Osteocyte (in vitro differentiated cells): ENCODE data around the gene TLE2. TPM values are rescaled to one million over a fixed set of nuclear protein-coding genes. Genes with fewer than 3 reads are reported as not detected.
A peak's percentile ranks its signal among the peaks of the same experiment; 100 is the strongest.

Experiments used
- DNase-seq: peaks from one replicate; pipeline ENCODE4 v3.0.0; 2021; ENCODE audit warnings: mixed read lengths; ENCODE audit not compliant: unreplicated experiment; ENCODE audit errors: extremely low spot score
- H3K27ac Mint-ChIP-seq: one replicate; pipeline ENCODE4 v1.8.0; 2021; ENCODE audit warnings: mild to moderate bottlenecking, mixed read lengths; ENCODE audit not compliant: unreplicated experiment
- H3K27me3 Mint-ChIP-seq: one replicate; pipeline ENCODE4 v1.8.0; 2021; ENCODE audit warnings: mixed read lengths; ENCODE audit not compliant: unreplicated experiment
- H3K36me3 Mint-ChIP-seq: one replicate; pipeline ENCODE4 v1.8.0; 2021; ENCODE audit warnings: mixed read lengths; ENCODE audit not compliant: unreplicated experiment
- H3K4me1 Mint-ChIP-seq: one replicate; pipeline ENCODE4 v1.8.0; 2021; ENCODE audit warnings: mixed read lengths; ENCODE audit not compliant: unreplicated experiment
- H3K4me3 Mint-ChIP-seq: one replicate; pipeline ENCODE4 v1.8.0; 2021; ENCODE audit warnings: mild to moderate bottlenecking, moderate library complexity, mixed read lengths; ENCODE audit not compliant: unreplicated experiment
- H3K9me3 Mint-ChIP-seq: one replicate; pipeline ENCODE4 v1.8.0; 2021; ENCODE audit warnings: mixed read lengths; ENCODE audit not compliant: unreplicated experiment
- CTCF ChIP-seq: fragments of 200-600 bp; sonication (generic); IDR thresholded peaks from 2 replicates; pipeline ENCODE4 v1.5.0; 2021; ENCODE audit warnings: antibody characterized with exemption, mild to moderate bottlenecking, moderate library complexity
- total RNA-seq: library from RNA; stranded (reverse); gene quantifications from 2 replicates; pipeline ENCODE4 v1.2.1, GENCODE V29; 2021

The TLE2 gene
- total RNA-seq, 1 donor from 2014 or later = 13.2 TPM

- no peak overlapping the region for H3K4me3 Mint-ChIP-seq
- peaks cover 14% of the 10 kb centered on the region for H3K27me3 Mint-ChIP-seq
- no peak for DNase-seq
- no peak for TF ChIP-seq CTCF
- H3K9me3 Mint-ChIP-seq = no peaks in the 10 kb centered on the region
- no peak overlapping the region for H3K27ac Mint-ChIP-seq
- H3K36me3 Mint-ChIP-seq = no peaks in the 10 kb centered on the region
- H3K4me1 Mint-ChIP-seq = peaks cover 28% of the 10 kb centered on the region
Observed at GRCh38 chr19:2986951-2987524, 42.0 kb downstream of the TLE2 start.

- H3K27ac Mint-ChIP-seq = no peak overlapping the region
Observed at GRCh38 chr19:2984215-2984528, 44.9 kb downstream of the TLE2 start.

GRCh38 chr19:2983351-2984214 lies 45.5 kb downstream of the TLE2 start:
- Mint-ChIP-seq H3K9me3 (no peaks in the 10 kb centered on the region), H3K4me3 (peak overlapping the region; percentile 70), H3K36me3 (no peaks in the 10 kb centered on the region), H3K27me3 (peaks cover 16% of the 10 kb centered on the region), H3K27ac (peak overlapping the region; percentile 88), H3K4me1 (peaks cover 44% of the 10 kb centered on the region)
- no peak for DNase-seq
- TF ChIP-seq CTCF = no peak

More at GRCh38 chr19:2984215-2984528, 44.9 kb downstream of the TLE2 start:
- peaks cover 19% of the 10 kb centered on the region for H3K27me3 Mint-ChIP-seq
- no peak for TF ChIP-seq CTCF
- peak overlapping the region; percentile 70 for H3K4me3 Mint-ChIP-seq
- peaks cover 41% of the 10 kb centered on the region for H3K4me1 Mint-ChIP-seq
- H3K36me3 Mint-ChIP-seq = no peaks in the 10 kb centered on the region
- no peaks in the 10 kb centered on the region for H3K9me3 Mint-ChIP-seq
- no peak for DNase-seq

DNA sequence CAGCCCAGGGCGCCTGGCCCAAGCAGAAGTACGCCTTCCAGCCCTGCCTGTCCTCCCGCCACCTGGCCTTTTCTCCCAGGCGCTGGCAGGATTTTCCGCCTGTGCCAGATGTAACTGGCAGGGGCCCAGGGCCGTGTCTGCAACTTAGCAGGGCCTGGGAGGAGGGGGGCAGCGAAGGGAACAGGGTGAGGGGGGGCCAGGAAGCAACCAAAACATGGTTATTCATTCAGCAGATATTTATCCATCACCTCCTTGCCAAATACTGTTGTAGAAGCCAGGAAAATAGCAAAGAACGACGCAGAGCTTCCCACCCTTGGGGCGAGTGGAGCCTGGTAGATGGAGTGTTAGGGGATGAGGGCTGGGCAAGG lies 46.1 kb downstream of the TLE2 start:
- H3K27ac Mint-ChIP-seq = peak overlapping the region; percentile 88
- TF ChIP-seq CTCF = no peak
- H3K4me3 Mint-ChIP-seq = peak overlapping the region; percentile 56
- peak; percentile 93 for DNase-seq
- H3K27me3 Mint-ChIP-seq = peaks cover 15% of the 10 kb centered on the region
- no peaks in the 10 kb centered on the region for H3K36me3 Mint-ChIP-seq
- H3K9me3 Mint-ChIP-seq = no peaks in the 10 kb centered on the region
- H3K4me1 Mint-ChIP-seq = peaks cover 44% of the 10 kb centered on the region

- H3K36me3 Mint-ChIP-seq = no peaks in the 10 kb centered on the region
- no peaks in the 10 kb centered on the region for H3K9me3 Mint-ChIP-seq
- H3K4me3 Mint-ChIP-seq = no peak overlapping the region
- no peak for DNase-seq
- H3K27ac Mint-ChIP-seq = peak overlapping the region; percentile 88
- H3K4me1 Mint-ChIP-seq = peaks cover 46% of the 10 kb centered on the region
- H3K27me3 Mint-ChIP-seq = peaks cover 15% of the 10 kb centered on the region
- no peak for TF ChIP-seq CTCF
Observed at GRCh38 chr19:2982561-2982960, 46.5 kb downstream of the TLE2 start.
